ENCODE data around the gene C1orf94. TPM values are rescaled to one million over a fixed set of nuclear protein-coding genes. Genes with fewer than 3 reads are reported as not detected.

C1orf94 gene
- total RNA-seq, 1 donor from 2014 or later = not detected

GRCh38 chr1:34263406-34263805 is 86.7 kb downstream of the C1orf94 start:
- Mint-ChIP-seq H3K27ac (ENCODE audit: unreplicated experiment) (no peak overlapping the region), H3K9me3 (ENCODE audit: unreplicated experiment) (peaks cover 2% of the 10 kb centered on the region), H3K36me3 (ENCODE audit: unreplicated experiment) (no peaks in the 10 kb centered on the region), H3K27me3 (ENCODE audit: unreplicated experiment) (peaks cover 4% of the 10 kb centered on the region), H3K4me3 (ENCODE audit: unreplicated experiment) (no peak overlapping the region), H3K4me1 (ENCODE audit: low read depth, unreplicated experiment) (peaks cover 2% of the 10 kb centered on the region)
- TF ChIP-seq, protein P1, sequence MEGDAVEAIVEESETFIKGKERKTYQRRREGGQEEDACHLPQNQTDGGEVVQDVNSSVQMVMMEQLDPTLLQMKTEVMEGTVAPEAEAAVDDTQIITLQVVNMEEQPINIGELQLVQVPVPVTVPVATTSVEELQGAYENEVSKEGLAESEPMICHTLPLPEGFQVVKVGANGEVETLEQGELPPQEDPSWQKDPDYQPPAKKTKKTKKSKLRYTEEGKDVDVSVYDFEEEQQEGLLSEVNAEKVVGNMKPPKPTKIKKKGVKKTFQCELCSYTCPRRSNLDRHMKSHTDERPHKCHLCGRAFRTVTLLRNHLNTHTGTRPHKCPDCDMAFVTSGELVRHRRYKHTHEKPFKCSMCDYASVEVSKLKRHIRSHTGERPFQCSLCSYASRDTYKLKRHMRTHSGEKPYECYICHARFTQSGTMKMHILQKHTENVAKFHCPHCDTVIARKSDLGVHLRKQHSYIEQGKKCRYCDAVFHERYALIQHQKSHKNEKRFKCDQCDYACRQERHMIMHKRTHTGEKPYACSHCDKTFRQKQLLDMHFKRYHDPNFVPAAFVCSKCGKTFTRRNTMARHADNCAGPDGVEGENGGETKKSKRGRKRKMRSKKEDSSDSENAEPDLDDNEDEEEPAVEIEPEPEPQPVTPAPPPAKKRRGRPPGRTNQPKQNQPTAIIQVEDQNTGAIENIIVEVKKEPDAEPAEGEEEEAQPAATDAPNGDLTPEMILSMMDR (IDR thresholded peaks at IDR 0.05; ENCODE audit: partially characterized antibody, unreplicated experiment) = no peak
- DNase-seq = no peak

DNA sequence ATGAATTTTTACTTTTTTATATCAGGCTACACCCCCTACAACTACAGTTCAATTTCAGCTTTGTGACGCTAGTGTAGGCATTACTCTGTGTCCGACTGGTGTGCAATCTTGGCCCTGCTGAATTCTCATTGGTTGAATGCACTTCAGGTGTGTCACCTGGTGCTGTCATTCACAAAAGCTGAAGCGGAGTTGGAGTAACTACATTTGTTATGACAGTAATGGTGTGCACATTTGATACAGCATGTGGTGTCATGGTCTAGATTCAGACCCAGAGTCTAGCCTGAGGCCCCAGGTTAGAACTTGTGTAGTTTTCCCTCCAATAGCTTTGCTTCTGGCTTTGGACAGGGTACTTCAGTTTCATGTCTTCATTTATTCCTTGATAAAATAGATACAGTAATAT is 88.7 kb downstream of the C1orf94 start:
- H3K4me3 Mint-ChIP-seq (ENCODE audit: unreplicated experiment) = no peak overlapping the region
- peaks cover 4% of the 10 kb centered on the region for H3K27me3 Mint-ChIP-seq (ENCODE audit: unreplicated experiment)
- no peaks in the 10 kb centered on the region for H3K36me3 Mint-ChIP-seq (ENCODE audit: unreplicated experiment)
- peaks cover 2% of the 10 kb centered on the region for H3K9me3 Mint-ChIP-seq (ENCODE audit: unreplicated experiment)
- DNase-seq = no peak
- TF ChIP-seq, protein P1 (IDR thresholded peaks at IDR 0.05; ENCODE audit: partially characterized antibody, unreplicated experiment) = no peak
- H3K27ac Mint-ChIP-seq (ENCODE audit: unreplicated experiment) = no peak overlapping the region
- H3K4me1 Mint-ChIP-seq (ENCODE audit: low read depth, unreplicated experiment) = peaks cover 2% of the 10 kb centered on the region

GRCh38 chr1:34266127-34266951 is 89.6 kb downstream of the C1orf94 start:
- Mint-ChIP-seq H3K4me3 (ENCODE audit: unreplicated experiment) (no peak overlapping the region), H3K27ac (ENCODE audit: unreplicated experiment) (no peak overlapping the region), H3K4me1 (ENCODE audit: low read depth, unreplicated experiment) (peaks cover 2% of the 10 kb centered on the region), H3K36me3 (ENCODE audit: unreplicated experiment) (no peaks in the 10 kb centered on the region), H3K9me3 (ENCODE audit: unreplicated experiment) (peaks cover 2% of the 10 kb centered on the region), H3K27me3 (ENCODE audit: unreplicated experiment) (peaks cover 4% of the 10 kb centered on the region)
- DNase-seq = no peak
- TF ChIP-seq, protein P1 (IDR thresholded peaks at IDR 0.05; ENCODE audit: partially characterized antibody, unreplicated experiment) = no peak

- Mint-ChIP-seq H3K4me3 (ENCODE audit: unreplicated experiment) (no peak overlapping the region), H3K36me3 (ENCODE audit: unreplicated experiment) (peaks cover 4% of the 10 kb centered on the region), H3K27ac (ENCODE audit: unreplicated experiment) (no peak overlapping the region), H3K27me3 (ENCODE audit: unreplicated experiment) (peaks cover 4% of the 10 kb centered on the region), H3K9me3 (ENCODE audit: unreplicated experiment) (peaks cover 2% of the 10 kb centered on the region), H3K4me1 (ENCODE audit: low read depth, unreplicated experiment) (peaks cover 2% of the 10 kb centered on the region)
- no peak for DNase-seq
- TF ChIP-seq, protein P1 (IDR thresholded peaks at IDR 0.05; ENCODE audit: partially characterized antibody, unreplicated experiment) = no peak
These were observed 90.6 kb downstream of the C1orf94 start for GRCh38 chr1:34267326-34267725.

GRCh38 chr1:34268311-34268954 is 91.7 kb downstream of the C1orf94 start:
- Mint-ChIP-seq H3K4me1 (ENCODE audit: low read depth, unreplicated experiment) (peaks cover 2% of the 10 kb centered on the region), H3K27ac (ENCODE audit: unreplicated experiment) (no peak overlapping the region), H3K36me3 (ENCODE audit: unreplicated experiment) (peaks cover 4% of the 10 kb centered on the region), H3K9me3 (ENCODE audit: unreplicated experiment) (peaks cover 2% of the 10 kb centered on the region), H3K4me3 (ENCODE audit: unreplicated experiment) (no peak overlapping the region), H3K27me3 (ENCODE audit: unreplicated experiment) (peaks cover 4% of the 10 kb centered on the region)
- TF ChIP-seq, protein P1 (IDR thresholded peaks at IDR 0.05; ENCODE audit: partially characterized antibody, unreplicated experiment) = no peak
- DNase-seq = no peak

Measured in glutamatergic neuron (in vitro differentiated cells).